ENCODE results near the gene BRCA1.
"Not testable (repeated sequence)": the region's sequence is repeated elsewhere in the genome, so short reads cannot be mapped to it uniquely, and the experiment has no call there.

GRCh38 chr17:43053008-43053407 lies 72.2 kb downstream of the BRCA1 start:
- TF ChIP-seq CTCF (conservative IDR thresholded peaks at IDR 0.05); ZFX (IDR thresholded peaks at IDR 0.05): not testable (repeated sequence)
